ENCODE measurements around the gene GSX1. TPM values are rescaled to one million over a fixed set of nuclear protein-coding genes. Genes with fewer than 3 reads are reported as not detected.
"Not testable (repeated sequence)": the region's sequence is repeated elsewhere in the genome, so short reads cannot be mapped to it uniquely, and the experiment has no call there.

Gene GSX1
- total and polyA plus RNA-seq, 2 experiments from 2014 or later, result not detected

GRCh38 chr13:27810009-27810408, 17.7 kb downstream of the GSX1 start:
- no peaks in the 10 kb centered on the region for H3K9me3 ChIP-seq (ENCODE audit: low read depth)
- DNase-seq (ENCODE audit: low spot score), result no peak
- no peaks in the 10 kb centered on the region for H3K4me1 ChIP-seq (ENCODE audit: insufficient read depth)
- no peak overlapping the region for H2AFZ ChIP-seq
- TF ChIP-seq EZH2phosphoT487 (IDR thresholded peaks at IDR 0.05; ENCODE audit: low read depth, severe bottlenecking, unreplicated experiment) (no peak), EZH2 (IDR thresholded peaks at IDR 0.05; ENCODE audit: borderline replicate concordance) (no peak)
- TF ChIP-seq, protein P1, sequence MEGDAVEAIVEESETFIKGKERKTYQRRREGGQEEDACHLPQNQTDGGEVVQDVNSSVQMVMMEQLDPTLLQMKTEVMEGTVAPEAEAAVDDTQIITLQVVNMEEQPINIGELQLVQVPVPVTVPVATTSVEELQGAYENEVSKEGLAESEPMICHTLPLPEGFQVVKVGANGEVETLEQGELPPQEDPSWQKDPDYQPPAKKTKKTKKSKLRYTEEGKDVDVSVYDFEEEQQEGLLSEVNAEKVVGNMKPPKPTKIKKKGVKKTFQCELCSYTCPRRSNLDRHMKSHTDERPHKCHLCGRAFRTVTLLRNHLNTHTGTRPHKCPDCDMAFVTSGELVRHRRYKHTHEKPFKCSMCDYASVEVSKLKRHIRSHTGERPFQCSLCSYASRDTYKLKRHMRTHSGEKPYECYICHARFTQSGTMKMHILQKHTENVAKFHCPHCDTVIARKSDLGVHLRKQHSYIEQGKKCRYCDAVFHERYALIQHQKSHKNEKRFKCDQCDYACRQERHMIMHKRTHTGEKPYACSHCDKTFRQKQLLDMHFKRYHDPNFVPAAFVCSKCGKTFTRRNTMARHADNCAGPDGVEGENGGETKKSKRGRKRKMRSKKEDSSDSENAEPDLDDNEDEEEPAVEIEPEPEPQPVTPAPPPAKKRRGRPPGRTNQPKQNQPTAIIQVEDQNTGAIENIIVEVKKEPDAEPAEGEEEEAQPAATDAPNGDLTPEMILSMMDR (IDR thresholded peaks at IDR 0.05; ENCODE audit: poor library complexity), result no peak
- 74% methylated on average over 7 of the region's 7 CpGs for WGBS (ENCODE audit: low lambda C conversion rate, missing lambda C conversion rate)
- H3K27ac ChIP-seq, result no peak overlapping the region
- no peak overlapping the region for H3K4me3 ChIP-seq
- H4K20me1 ChIP-seq (ENCODE audit: insufficient read depth, poor library complexity, severe bottlenecking), result no peaks in the 10 kb centered on the region
- no peak overlapping the region for H3K4me2 ChIP-seq
- H3K27me3 ChIP-seq, result peaks cover 52% of the 10 kb centered on the region
- H3K9me2 ChIP-seq (replicated peaks; ENCODE audit: insufficient read depth), result no peaks in the 10 kb centered on the region
- no peaks in the 10 kb centered on the region for H3K79me2 ChIP-seq
- no peaks in the 10 kb centered on the region for H3K36me3 ChIP-seq (replicated peaks; ENCODE audit: insufficient read depth, low read depth)

GRCh38 chr13:27810461-27810860, 18.2 kb downstream of the GSX1 start:
- no peaks in the 10 kb centered on the region for H3K9me2 ChIP-seq (replicated peaks; ENCODE audit: insufficient read depth)
- TF ChIP-seq EZH2 (IDR thresholded peaks at IDR 0.05; ENCODE audit: borderline replicate concordance), result no peak
- TF ChIP-seq EZH2phosphoT487 (IDR thresholded peaks at IDR 0.05; ENCODE audit: low read depth, severe bottlenecking, unreplicated experiment), result no peak
- TF ChIP-seq, protein P1 (IDR thresholded peaks at IDR 0.05; ENCODE audit: poor library complexity), result no peak
- H3K4me3 ChIP-seq, result no peak overlapping the region
- no peak for DNase-seq (ENCODE audit: low spot score)
- H3K4me2 ChIP-seq, result no peak overlapping the region
- no peaks in the 10 kb centered on the region for H3K36me3 ChIP-seq (replicated peaks; ENCODE audit: insufficient read depth, low read depth)
- WGBS (ENCODE audit: low lambda C conversion rate, missing lambda C conversion rate), result 73% methylated on average over 2 of the region's 2 CpGs
- no peaks in the 10 kb centered on the region for H3K79me2 ChIP-seq
- H3K9me3 ChIP-seq (ENCODE audit: low read depth), result no peaks in the 10 kb centered on the region
- peaks cover 52% of the 10 kb centered on the region for H3K27me3 ChIP-seq
- H3K4me1 ChIP-seq (ENCODE audit: insufficient read depth), result no peaks in the 10 kb centered on the region
- H3K27ac ChIP-seq, result no peak overlapping the region
- H4K20me1 ChIP-seq (ENCODE audit: insufficient read depth, poor library complexity, severe bottlenecking), result no peaks in the 10 kb centered on the region
- no peak overlapping the region for H2AFZ ChIP-seq

DNA sequence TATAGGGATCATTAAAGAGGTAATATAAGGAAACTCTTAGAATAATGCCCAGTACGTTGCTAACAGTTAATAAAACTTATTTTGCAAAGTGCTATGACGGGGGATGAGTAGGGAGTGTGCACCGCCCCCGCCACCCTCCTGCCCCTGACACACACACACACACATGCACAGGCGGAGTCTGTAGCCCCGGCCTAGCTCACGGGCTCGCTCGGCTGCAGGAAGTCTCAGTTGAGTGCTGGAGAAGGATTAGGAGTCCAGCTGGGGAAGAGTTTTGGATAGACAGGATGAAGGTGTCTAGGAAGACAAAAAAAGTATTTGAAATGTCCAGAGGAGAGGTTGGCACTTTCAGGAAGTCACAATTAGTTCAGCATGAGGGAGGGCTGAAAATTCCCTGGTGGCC, 21.5 kb downstream of the GSX1 start:
- no peaks in the 10 kb centered on the region for H3K79me2 ChIP-seq
- H2AFZ ChIP-seq, result no peak overlapping the region
- H3K27me3 ChIP-seq, result peaks cover 46% of the 10 kb centered on the region
- no peak overlapping the region for H3K27ac ChIP-seq
- 80% methylated on average over 9 of the region's 9 CpGs for WGBS (ENCODE audit: low lambda C conversion rate, missing lambda C conversion rate)
- H3K4me2 ChIP-seq, result no peak overlapping the region
- no peaks in the 10 kb centered on the region for H3K9me3 ChIP-seq (ENCODE audit: low read depth)
- no peaks in the 10 kb centered on the region for H4K20me1 ChIP-seq (ENCODE audit: insufficient read depth, poor library complexity, severe bottlenecking)
- no peak overlapping the region for H3K4me3 ChIP-seq
- no peaks in the 10 kb centered on the region for H3K36me3 ChIP-seq (replicated peaks; ENCODE audit: insufficient read depth, low read depth)
- TF ChIP-seq, protein P1 (IDR thresholded peaks at IDR 0.05; ENCODE audit: poor library complexity), result no peak
- TF ChIP-seq EZH2 (IDR thresholded peaks at IDR 0.05; ENCODE audit: borderline replicate concordance) (no peak), EZH2phosphoT487 (IDR thresholded peaks at IDR 0.05; ENCODE audit: low read depth, severe bottlenecking, unreplicated experiment) (no peak)
- no peaks in the 10 kb centered on the region for H3K9me2 ChIP-seq (replicated peaks; ENCODE audit: insufficient read depth)
- DNase-seq (ENCODE audit: low spot score), result no peak
- no peaks in the 10 kb centered on the region for H3K4me1 ChIP-seq (ENCODE audit: insufficient read depth)

DNA sequence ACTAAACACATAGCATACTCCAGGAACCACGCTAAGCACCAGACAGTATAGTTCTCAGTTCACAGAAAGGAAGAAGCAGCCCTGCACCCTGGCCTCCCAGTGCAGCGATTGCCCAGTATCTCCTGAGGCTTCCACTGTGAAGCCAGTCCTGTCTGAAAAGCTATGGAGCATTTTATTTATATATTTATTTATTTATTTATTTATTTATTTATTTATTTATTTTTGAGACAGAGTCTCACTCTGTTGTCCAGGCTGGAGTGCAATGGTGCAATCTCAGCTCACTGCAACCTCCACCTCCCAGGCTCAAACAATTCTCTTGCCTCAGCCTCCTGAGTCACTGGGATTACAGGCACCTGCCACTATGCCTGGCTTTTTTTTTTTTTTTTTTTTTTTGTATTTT, 25.5 kb downstream of the GSX1 start:
- not testable (repeated sequence) for DNase-seq (ENCODE audit: low spot score); H3K9me2 ChIP-seq (replicated peaks; ENCODE audit: insufficient read depth); H3K79me2 ChIP-seq; H3K4me1 ChIP-seq (ENCODE audit: insufficient read depth); H2AFZ ChIP-seq; H3K4me3 ChIP-seq; H3K27ac ChIP-seq; H3K36me3 ChIP-seq (replicated peaks; ENCODE audit: insufficient read depth, low read depth); H3K4me2 ChIP-seq; H4K20me1 ChIP-seq (ENCODE audit: insufficient read depth, poor library complexity, severe bottlenecking); H3K9me3 ChIP-seq (ENCODE audit: low read depth)
- peaks cover 72% of the 10 kb centered on the region for H3K27me3 ChIP-seq
- 83% methylated on average over 2 of the region's 2 CpGs for WGBS (ENCODE audit: low lambda C conversion rate, missing lambda C conversion rate)

Measured in hepatocyte (in vitro differentiated cells).